K562 (cell line): ENCODE measurements around the gene KLRC4. TPM values are rescaled to one million over a fixed set of nuclear protein-coding genes. Genes with fewer than 3 reads are reported as not detected.

ENCODE experiments used
- ATAC-seq: fragments of 200-7000 bp; cut with Tn5 transposase; 3 replicates; pipeline ENCODE4 v1.9.1; 2020; ENCODE audit warnings: moderate library complexity
- BruUV-seq: library from RNA; stranded (reverse); fragments of 400-500 nt; replicated peaks from 2 replicates; lab custom pipeline; 2021; lab: Mats Ljungman, UMichigan
- CTCF ChIA-PET: fragments of 300-600 bp; formaldehyde crosslinking; extraction: SDS; loops from one replicate; lab custom pipeline; 2021; ENCODE audit warnings: low intra/inter-chr PET ratio; lab: Yijun Ruan, JAX
- POLR2A ChIA-PET: fragments of 300-600, 350-650 bp; sonication (Branson Sonifier 250); formaldehyde crosslinking; extraction: SDS; loops from one replicate; lab custom pipeline; 2021; ENCODE audit warnings: antibody characterized with exemption, inconsistent platforms; lab: Yijun Ruan, JAX
- DNase-seq, 4 experiments: peaks; one replicate each; pipeline versions ENCODE4 v3.0.0 to v3.0.0-alpha.2; 2011 to 2018; ENCODE audit warnings: low spot score in 3 of 4, mixed read lengths in 3 of 4; ENCODE audit errors: extremely low read depth in 1 of 4
- FAIRE-seq: peaks from 2 replicates; lab custom pipeline; 2011; peaks lifted over from hg19 to GRCh38; lab: Jason Lieb, UNC
- H2AFZ ChIP-seq: 2 replicates; pipeline ENCODE4 v1.6.0; 2011; ENCODE audit warnings: low read depth, low read length, control low read depth, inconsistent platforms
- H3K27ac ChIP-seq: fragments of 200-600 bp; 3 replicates; pipeline ENCODE4 v1.8.0; 2011; ENCODE audit warnings: low read depth, mild to moderate bottlenecking, control low read depth, inconsistent platforms, low read length, moderate library complexity, mixed read lengths; ENCODE audit errors: extremely low read depth
- H3K27me3 ChIP-seq, 2 experiments: fragments of 300-600 bp in 1 of 2; 2 replicates in 1 of 2; 3 replicates in 1 of 2; pipeline versions ENCODE4 v1.6.0 to v1.8.0; 2011; ENCODE audit warnings: inconsistent platforms in 2 of 2, low read length in 2 of 2, mild to moderate bottlenecking in 1 of 2, mixed read lengths in 1 of 2, moderate library complexity in 1 of 2; ENCODE audit not compliant: control insufficient read depth in 2 of 2, insufficient read depth in 2 of 2
- H3K36me3 ChIP-seq: fragments of 300-600 bp; 3 replicates; pipeline ENCODE4 v1.8.0; 2011; ENCODE audit warnings: mild to moderate bottlenecking, low read length, inconsistent platforms; ENCODE audit not compliant: control insufficient read depth, insufficient read depth
- H3K4me1 ChIP-seq, 2 experiments: fragments of 200-600 bp in 1 of 2; replicated peaks in 1 of 2; 2 replicates in 1 of 2; 3 replicates in 1 of 2; pipeline versions ENCODE4 v1.5.1 to v1.8.0; 2011; ENCODE audit warnings: inconsistent platforms in 2 of 2, low read length in 2 of 2, mild to moderate bottlenecking in 1 of 2, mixed read lengths in 1 of 2, moderate library complexity in 1 of 2; ENCODE audit not compliant: control insufficient read depth in 2 of 2, insufficient read depth in 2 of 2
- H3K4me2 ChIP-seq: 2 replicates; pipeline ENCODE4 v1.6.1; 2011; ENCODE audit warnings: low read length, control low read depth, inconsistent platforms, mixed read lengths; ENCODE audit not compliant: insufficient read depth
- H3K4me3 ChIP-seq: fragments of 200-600 bp; sonication (generic), shearing (Covaris generic); 2 replicates; pipeline ENCODE4 v1.5.1; 2016; ENCODE audit warnings: control low read depth, inconsistent platforms
- H3K79me2 ChIP-seq: fragments of 200-600 bp; 3 replicates; pipeline ENCODE4 v1.8.0; 2011; ENCODE audit warnings: low read length, inconsistent platforms; ENCODE audit not compliant: control insufficient read depth, insufficient read depth
- H3K9ac ChIP-seq, 2 experiments: 2 replicates each; pipeline versions ENCODE4 v1.6.0 to v1.6.1; 2011; ENCODE audit warnings: low read depth in 2 of 2, low read length in 2 of 2, control low read depth in 1 of 2, inconsistent platforms in 1 of 2, mild to moderate bottlenecking in 1 of 2, mixed read lengths in 1 of 2; ENCODE audit not compliant: insufficient read depth in 1 of 2
- H3K9me1 ChIP-seq: one replicate; pipeline ENCODE4 v1.6.0; 2011; ENCODE audit warnings: inconsistent platforms, mild to moderate bottlenecking, low read length, moderate library complexity; ENCODE audit not compliant: control insufficient read depth, insufficient read depth
- H3K9me3 ChIP-seq: replicated peaks from 2 replicates; pipeline ENCODE4 v1.5.1; 2011; ENCODE audit warnings: low read depth, low read length, inconsistent platforms; ENCODE audit not compliant: control insufficient read depth, insufficient read depth
- H4K20me1 ChIP-seq: replicated peaks from 2 replicates; pipeline ENCODE4 v1.6.1; 2011; ENCODE audit warnings: low read length, inconsistent platforms, mixed read lengths; ENCODE audit not compliant: control insufficient read depth, insufficient read depth
- CTBP1 ChIP-seq: fragments of 450-650 bp; IDR thresholded peaks from 2 replicates; pipeline ENCODE4 v1.6.1; 2016; ENCODE audit warnings: borderline replicate concordance
- GATAD2A ChIP-seq: fragments of 450-650 bp; IDR thresholded peaks from 2 replicates; pipeline ENCODE4 v1.6.1; 2017
- MAX ChIP-seq: sonication (generic); formaldehyde crosslinking; IDR thresholded peaks from 2 replicates; pipeline ENCODE4 v1.9.0; 2022; ENCODE audit warnings: mild to moderate bottlenecking, missing genetic modification reagents
- MCM2 ChIP-seq: fragments of 450-650 bp; IDR thresholded peaks from 2 replicates; pipeline ENCODE4 v1.6.1; 2017; ENCODE audit warnings: low read depth, mild to moderate bottlenecking
- ZNF12 ChIP-seq: sonication (generic); formaldehyde crosslinking; IDR thresholded peaks from 2 replicates; pipeline ENCODE4 v1.4.0; 2020; ENCODE audit warnings: mild to moderate bottlenecking, missing genetic modification reagents
- WGBS: fragments of 100-300 bp; shearing (Covaris generic); methylation state at CpG from one replicate; pipeline ENCODE4 v1.1.6; 2016; ENCODE audit warnings: low coverage, mixed read lengths; ENCODE audit not compliant: insufficient coverage; ENCODE audit errors: missing lambda C conversion rate; 5-methylcytosine and 5-hydroxymethylcytosine counted together
- in situ Hi-C: fragments of 300-500 bp; cut with MboI; formaldehyde crosslinking; loops from 4 replicates; pipeline ENCODE4 v1.15.0; 2018; ENCODE audit warnings: inconsistent platforms, mixed read lengths
- intact Hi-C: fragments of 100-400 bp; cut with micrococcal nuclease; formaldehyde crosslinking; loops from 2 replicates; pipeline ENCODE4 v1.14.2; 2022
- polyA plus RNA-seq, 8 experiments: library from polyadenylated mRNA; depleted of rRNA in 4 of 8; stranded (reverse) in 5 of 8; unstranded in 3 of 8; fragments of >200 nt; fragmentation: Nextera tagmentation in 2 of 8; fragmentation: Illumina TruSeq in 1 of 8; extraction: Ambion mirVana in 2 of 8; extraction: Trizol in 1 of 8; gene quantifications; 2 replicates each; pipeline versions ENCODE4 v1.2.1 to v1.2.3, GENCODE V29; 2011 to 2014; ENCODE audit warnings: inconsistent platforms in 1 of 8, missing spikeins in 1 of 8
- total RNA-seq, 7 experiments: library from RNA; depleted of rRNA in 6 of 7; stranded (reverse); fragments of >200 nt in 6 of 7; fragmentation: Illumina TruSeq in 2 of 7; extraction: Trizol in 2 of 7; gene quantifications; 2 replicates each; pipeline versions ENCODE4 v1.2.1 to v1.2.3, GENCODE V29; 2011 to 2021; ENCODE audit warnings: low replicate concordance in 1 of 7
- TF ChIP-seq, protein P1 (sequence below): fragments of 250-450 bp; sonication (Bioruptor Pico); IDR thresholded peaks from 2 replicates; pipeline ENCODE4 v1.8.0; 2021; ENCODE audit warnings: mild to moderate bottlenecking, moderate library complexity

Gene KLRC4
- total and polyA plus RNA-seq, 9 of the 15 experiments (the other 6 are each of a cell fraction or from before 2014, with no cell fraction given) = 0.17 TPM; not detected in 8

DNA sequence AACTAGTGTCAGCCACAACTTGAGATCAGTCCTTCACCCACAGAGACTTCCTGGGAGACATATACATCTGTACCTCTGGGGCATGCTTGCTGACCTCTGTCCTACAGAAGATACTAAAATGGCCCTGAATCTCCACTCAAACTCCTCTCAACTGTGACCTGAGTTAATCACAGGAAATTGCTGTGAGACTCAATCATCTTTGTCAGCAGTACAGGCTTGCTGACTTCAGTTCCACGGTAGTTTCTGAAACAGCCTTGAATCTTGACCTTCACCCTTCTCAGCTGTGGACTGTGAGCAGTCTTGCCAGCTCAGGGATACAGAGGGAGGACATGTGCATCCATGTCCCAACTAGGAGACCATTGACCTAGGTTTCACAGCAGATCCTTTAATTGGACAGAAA is 45.0 kb upstream of the KLRC4 start (continued):
- TF ChIP-seq ZNF12 (CRISPR knock-in tag) (no peak), GATAD2A (no peak)
- TF ChIP-seq, all 486 proteins: peak for 0

DNA sequence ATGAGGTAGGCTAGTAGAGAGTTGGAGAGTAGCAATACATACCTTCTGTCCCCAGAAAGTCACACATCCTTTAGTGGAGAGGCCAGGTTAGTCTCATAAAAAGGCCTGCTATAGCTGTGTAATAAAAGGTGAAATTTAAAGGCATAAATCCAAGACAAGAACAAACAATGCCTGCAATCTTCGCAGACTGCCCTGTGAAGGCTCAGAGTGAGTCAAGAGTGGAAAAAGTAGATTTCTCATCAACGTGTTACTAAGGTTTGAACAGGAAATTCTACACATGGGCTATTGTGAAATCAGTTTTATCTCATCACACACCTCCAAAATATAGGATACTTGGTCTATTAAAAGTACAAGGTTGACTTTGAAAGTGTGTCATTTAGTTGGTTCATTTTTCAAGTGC is 43.6 kb upstream of the KLRC4 start, which contains the start of gene KLRC1:
TSS of gene KLRC1 (minus strand) at position 222 of the 400 bp plus-strand sequence. CDS start 2,221 bp downstream, outside the sequence.
- H3K4me1 ChIP-seq = no peaks in the 10 kb centered on the region
- no peaks in the 10 kb centered on the region for H3K27me3 ChIP-seq
- H3K36me3 ChIP-seq = no peaks in the 10 kb centered on the region
- H3K9me1 ChIP-seq = no peaks in the 10 kb centered on the region
- no peak within 1 kb of the TSS for H3K4me2 ChIP-seq
- no peak for DNase-seq
- H3K9me3 ChIP-seq = no peaks in the 10 kb centered on the region; the same call in 1 of the 2 replicates
- no peak for TF ChIP-seq MAX
- TF ChIP-seq MCM2 = no peak
- TF ChIP-seq CTBP1 = no peak
- TF ChIP-seq, protein P1, sequence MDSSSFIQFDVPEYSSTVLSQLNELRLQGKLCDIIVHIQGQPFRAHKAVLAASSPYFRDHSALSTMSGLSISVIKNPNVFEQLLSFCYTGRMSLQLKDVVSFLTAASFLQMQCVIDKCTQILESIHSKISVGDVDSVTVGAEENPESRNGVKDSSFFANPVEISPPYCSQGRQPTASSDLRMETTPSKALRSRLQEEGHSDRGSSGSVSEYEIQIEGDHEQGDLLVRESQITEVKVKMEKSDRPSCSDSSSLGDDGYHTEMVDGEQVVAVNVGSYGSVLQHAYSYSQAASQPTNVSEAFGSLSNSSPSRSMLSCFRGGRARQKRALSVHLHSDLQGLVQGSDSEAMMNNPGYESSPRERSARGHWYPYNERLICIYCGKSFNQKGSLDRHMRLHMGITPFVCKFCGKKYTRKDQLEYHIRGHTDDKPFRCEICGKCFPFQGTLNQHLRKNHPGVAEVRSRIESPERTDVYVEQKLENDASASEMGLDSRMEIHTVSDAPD (CRISPR knock-in tag) = no peak
- TF ChIP-seq, all 486 proteins: peak for 0
- ATAC-seq (no peak), FAIRE-seq (no peak)
- WGBS = 6% methylated on average over 2 of the region's 2 CpGs
- Histone ChIP-seq H3K27ac (no peak within 1 kb of the TSS), H3K79me2 (no peaks in the 10 kb centered on the region), H3K4me3 (no peak within 1 kb of the TSS), H2AFZ (no peak within 1 kb of the TSS), H3K9ac (no peak within 1 kb of the TSS), H4K20me1 (no peaks in the 10 kb centered on the region)
- BruUV-seq = no TSS peak
- intact Hi-C loops = no loop called here
- POLR2A ChIA-PET = no interaction called here
- in situ Hi-C loops = no loop called here
- CTCF ChIA-PET = no interaction called here
